Measurements from ENCODE around the gene DYNLL1. TPM values are rescaled to one million over a fixed set of nuclear protein-coding genes. Genes with fewer than 3 reads are reported as not detected.

DYNLL1 gene
- polyA plus RNA-seq, 1 donor (not counting 4 experiments of a cell fraction or from before 2014, with no cell fraction given) = 716 TPM

DNA sequence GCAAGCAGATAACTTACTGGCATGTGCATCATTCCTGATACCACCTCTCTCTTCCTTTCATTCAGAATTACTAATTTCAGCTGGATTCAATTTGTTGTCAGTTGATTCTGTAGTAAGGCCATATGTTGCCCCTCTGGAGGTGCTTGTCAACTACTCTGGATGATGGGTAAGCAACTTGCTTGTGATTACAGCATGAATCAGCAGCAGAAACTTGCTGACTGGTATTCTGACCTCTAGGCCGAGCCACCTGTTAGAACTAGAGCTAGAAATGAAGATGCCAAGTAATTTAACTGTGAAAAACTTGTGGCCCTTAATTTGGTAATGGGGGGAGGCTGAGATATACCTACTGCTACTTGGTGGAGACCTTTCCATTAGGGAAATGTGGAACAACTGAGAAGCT lies 43.4 kb downstream of the DYNLL1 start:
- Histone ChIP-seq H3K9me1 (ENCODE audit: control insufficient read depth, extremely low read depth, insufficient read depth, low read length) (peaks cover 3% of the 10 kb centered on the region), H3K4me3 (ENCODE audit: control insufficient read depth in 2 of 3, extremely low read depth in 1 of 3, insufficient read depth in 2 of 3, low read depth in 1 of 3, low read length in 3 of 3) (no peak overlapping the region), H3K4me1 (ENCODE audit: control insufficient read depth, extremely low read depth, insufficient read depth, low read length) (peaks cover 38% of the 10 kb centered on the region), H4K20me1 (ENCODE audit: control insufficient read depth, extremely low read depth, insufficient read depth, low read length) (peaks cover 46% of the 10 kb centered on the region), H3K79me2 (ENCODE audit: control insufficient read depth, insufficient read depth, low read length) (peaks cover 100% of the 10 kb centered on the region), H3K4me2 (ENCODE audit: control insufficient read depth, extremely low read depth, insufficient read depth, low read depth, low read length) (peak overlapping the region; percentile 18), H3K27ac (ENCODE audit: control insufficient read depth, insufficient read depth, low read length) (peak overlapping the region; percentile 19), H3K27me3 (ENCODE audit: control insufficient read depth, extremely low read depth, insufficient read depth, low read length) (no peaks in the 10 kb centered on the region), H3K9me3 (ENCODE audit: control insufficient read depth, low read depth, low read length) (no peaks in the 10 kb centered on the region), H3K9ac (ENCODE audit: control insufficient read depth, extremely low read depth, insufficient read depth, low read length) (no peak overlapping the region), H3K36me3 (ENCODE audit: control insufficient read depth in 2 of 2, extremely low read depth in 1 of 2, insufficient read depth in 2 of 2, low read length in 2 of 2) (peaks cover 9 to 22% of the 10 kb centered on the region in 2 experiments), H2AFZ (ENCODE audit: control insufficient read depth, low read length) (no peak overlapping the region)
- FAIRE-seq (no peak), DNase-seq (ENCODE audit: low read depth, low spot score) (no peak)
- dilution Hi-C loops (cut with MboI; ENCODE audit: extremely low pct_ligation_motif_present, low sequenced_read_pairs) = no loop called here
- TF ChIP-seq EZH2 (IDR thresholded peaks at IDR 0.05; ENCODE audit: low read length) = no peak
- TF ChIP-seq, protein P1, sequence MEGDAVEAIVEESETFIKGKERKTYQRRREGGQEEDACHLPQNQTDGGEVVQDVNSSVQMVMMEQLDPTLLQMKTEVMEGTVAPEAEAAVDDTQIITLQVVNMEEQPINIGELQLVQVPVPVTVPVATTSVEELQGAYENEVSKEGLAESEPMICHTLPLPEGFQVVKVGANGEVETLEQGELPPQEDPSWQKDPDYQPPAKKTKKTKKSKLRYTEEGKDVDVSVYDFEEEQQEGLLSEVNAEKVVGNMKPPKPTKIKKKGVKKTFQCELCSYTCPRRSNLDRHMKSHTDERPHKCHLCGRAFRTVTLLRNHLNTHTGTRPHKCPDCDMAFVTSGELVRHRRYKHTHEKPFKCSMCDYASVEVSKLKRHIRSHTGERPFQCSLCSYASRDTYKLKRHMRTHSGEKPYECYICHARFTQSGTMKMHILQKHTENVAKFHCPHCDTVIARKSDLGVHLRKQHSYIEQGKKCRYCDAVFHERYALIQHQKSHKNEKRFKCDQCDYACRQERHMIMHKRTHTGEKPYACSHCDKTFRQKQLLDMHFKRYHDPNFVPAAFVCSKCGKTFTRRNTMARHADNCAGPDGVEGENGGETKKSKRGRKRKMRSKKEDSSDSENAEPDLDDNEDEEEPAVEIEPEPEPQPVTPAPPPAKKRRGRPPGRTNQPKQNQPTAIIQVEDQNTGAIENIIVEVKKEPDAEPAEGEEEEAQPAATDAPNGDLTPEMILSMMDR (optimal IDR thresholded peaks at IDR 0.05 in 1 of 3, IDR thresholded peaks at IDR 0.05 in 1 of 3, conservative IDR thresholded peaks at IDR 0.05 in 1 of 3; ENCODE audit: extremely low read depth in 1 of 3, insufficient read depth in 2 of 3, low read length in 3 of 3) = no peak

DNA sequence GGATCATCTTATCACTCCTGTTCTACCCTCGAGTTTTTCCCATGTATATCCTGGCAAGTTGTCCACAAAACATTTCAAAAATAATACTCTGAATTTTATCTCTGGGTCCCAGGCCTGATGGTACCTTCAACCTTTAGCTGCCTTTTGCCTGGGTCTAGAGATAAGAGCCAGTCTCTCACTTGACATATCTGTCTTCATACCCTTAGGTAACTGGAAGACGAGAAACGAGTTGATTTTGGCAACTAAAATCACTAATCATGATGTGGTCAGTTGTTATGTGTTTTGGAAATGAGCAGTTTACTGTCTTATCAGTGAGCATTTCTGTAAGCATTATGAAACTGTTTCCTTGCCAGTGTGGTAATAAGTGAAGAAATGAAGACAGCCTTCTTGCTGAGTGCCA lies 44.5 kb downstream of the DYNLL1 start:
- no peaks in the 10 kb centered on the region for H3K27me3 ChIP-seq (ENCODE audit: control insufficient read depth, extremely low read depth, insufficient read depth, low read length)
- H4K20me1 ChIP-seq (ENCODE audit: control insufficient read depth, extremely low read depth, insufficient read depth, low read length) = peaks cover 43% of the 10 kb centered on the region
- peaks cover 3% of the 10 kb centered on the region for H3K9me1 ChIP-seq (ENCODE audit: control insufficient read depth, extremely low read depth, insufficient read depth, low read length)
- DNase-seq (ENCODE audit: low read depth, low spot score) = no peak
- H3K4me2 ChIP-seq (ENCODE audit: control insufficient read depth, extremely low read depth, insufficient read depth, low read depth, low read length) = no peak overlapping the region
- TF ChIP-seq, protein P1 (optimal IDR thresholded peaks at IDR 0.05 in 1 of 3, IDR thresholded peaks at IDR 0.05 in 1 of 3, conservative IDR thresholded peaks at IDR 0.05 in 1 of 3; ENCODE audit: extremely low read depth in 1 of 3, insufficient read depth in 2 of 3, low read length in 3 of 3) = no peak
- TF ChIP-seq EZH2 (IDR thresholded peaks at IDR 0.05; ENCODE audit: low read length) = no peak
- H3K9me3 ChIP-seq (ENCODE audit: control insufficient read depth, low read depth, low read length) = no peaks in the 10 kb centered on the region
- H3K27ac ChIP-seq (ENCODE audit: control insufficient read depth, insufficient read depth, low read length) = no peak overlapping the region
- peaks cover 10 to 22% of the 10 kb centered on the region in 2 experiments for H3K36me3 ChIP-seq (ENCODE audit: control insufficient read depth in 2 of 2, extremely low read depth in 1 of 2, insufficient read depth in 2 of 2, low read length in 2 of 2)
- H3K79me2 ChIP-seq (ENCODE audit: control insufficient read depth, insufficient read depth, low read length) = peaks cover 97% of the 10 kb centered on the region
- no peak overlapping the region for H3K9ac ChIP-seq (ENCODE audit: control insufficient read depth, extremely low read depth, insufficient read depth, low read length)
- H3K4me1 ChIP-seq (ENCODE audit: control insufficient read depth, extremely low read depth, insufficient read depth, low read length) = peaks cover 38% of the 10 kb centered on the region
- FAIRE-seq = no peak
- no peak overlapping the region for H3K4me3 ChIP-seq (ENCODE audit: control insufficient read depth in 2 of 3, extremely low read depth in 1 of 3, insufficient read depth in 2 of 3, low read depth in 1 of 3, low read length in 3 of 3)
- dilution Hi-C loops (cut with MboI; ENCODE audit: extremely low pct_ligation_motif_present, low sequenced_read_pairs) = no loop called here
- H2AFZ ChIP-seq (ENCODE audit: control insufficient read depth, low read length) = no peak overlapping the region

Measured in keratinocyte (primary cell).